ENCODE measurements around the gene SPAG8. TPM values are rescaled to one million over a fixed set of nuclear protein-coding genes. Genes with fewer than 3 reads are reported as not detected.

The SPAG8 gene
- total and polyA plus RNA-seq, 11 donors, result 0.58 to 4.2 (median 2.5) TPM

- Histone ChIP-seq H3K4me1 (peaks cover 0 to 15% (median 5%) of the 10 kb centered on the region in 12 donors), H3K27ac (no peak overlapping the region), H3K4me3 (no peak overlapping the region), H3K9me3 (no peaks in the 10 kb centered on the region), H3K36me3 (peaks cover 0 to 43% (median 34%) of the 10 kb centered on the region in 9 donors), H3K27me3 (no peaks in the 10 kb centered on the region)
- TF ChIP-seq, protein P1, sequence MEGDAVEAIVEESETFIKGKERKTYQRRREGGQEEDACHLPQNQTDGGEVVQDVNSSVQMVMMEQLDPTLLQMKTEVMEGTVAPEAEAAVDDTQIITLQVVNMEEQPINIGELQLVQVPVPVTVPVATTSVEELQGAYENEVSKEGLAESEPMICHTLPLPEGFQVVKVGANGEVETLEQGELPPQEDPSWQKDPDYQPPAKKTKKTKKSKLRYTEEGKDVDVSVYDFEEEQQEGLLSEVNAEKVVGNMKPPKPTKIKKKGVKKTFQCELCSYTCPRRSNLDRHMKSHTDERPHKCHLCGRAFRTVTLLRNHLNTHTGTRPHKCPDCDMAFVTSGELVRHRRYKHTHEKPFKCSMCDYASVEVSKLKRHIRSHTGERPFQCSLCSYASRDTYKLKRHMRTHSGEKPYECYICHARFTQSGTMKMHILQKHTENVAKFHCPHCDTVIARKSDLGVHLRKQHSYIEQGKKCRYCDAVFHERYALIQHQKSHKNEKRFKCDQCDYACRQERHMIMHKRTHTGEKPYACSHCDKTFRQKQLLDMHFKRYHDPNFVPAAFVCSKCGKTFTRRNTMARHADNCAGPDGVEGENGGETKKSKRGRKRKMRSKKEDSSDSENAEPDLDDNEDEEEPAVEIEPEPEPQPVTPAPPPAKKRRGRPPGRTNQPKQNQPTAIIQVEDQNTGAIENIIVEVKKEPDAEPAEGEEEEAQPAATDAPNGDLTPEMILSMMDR (IDR thresholded peaks at IDR 0.05), result no peak
- no peak for TF ChIP-seq POLR2A (IDR thresholded peaks at IDR 0.05)
- ATAC-seq, result no peak
- no peak for DNase-seq
- intact Hi-C loops (cut with DNase I), result loop anchor here in 2 of 10 donors (10.0 kb wide), 1 partner anchor 226 kb away; no protein-coding TSS in a partner anchor
- WGBS, 4 donors, result 90 to 95% (median 91%) methylated on average over 4 of the region's 4 CpGs
These were observed 13.2 kb downstream of the SPAG8 start for GRCh38 chr9:35798658-35799374.

DNA sequence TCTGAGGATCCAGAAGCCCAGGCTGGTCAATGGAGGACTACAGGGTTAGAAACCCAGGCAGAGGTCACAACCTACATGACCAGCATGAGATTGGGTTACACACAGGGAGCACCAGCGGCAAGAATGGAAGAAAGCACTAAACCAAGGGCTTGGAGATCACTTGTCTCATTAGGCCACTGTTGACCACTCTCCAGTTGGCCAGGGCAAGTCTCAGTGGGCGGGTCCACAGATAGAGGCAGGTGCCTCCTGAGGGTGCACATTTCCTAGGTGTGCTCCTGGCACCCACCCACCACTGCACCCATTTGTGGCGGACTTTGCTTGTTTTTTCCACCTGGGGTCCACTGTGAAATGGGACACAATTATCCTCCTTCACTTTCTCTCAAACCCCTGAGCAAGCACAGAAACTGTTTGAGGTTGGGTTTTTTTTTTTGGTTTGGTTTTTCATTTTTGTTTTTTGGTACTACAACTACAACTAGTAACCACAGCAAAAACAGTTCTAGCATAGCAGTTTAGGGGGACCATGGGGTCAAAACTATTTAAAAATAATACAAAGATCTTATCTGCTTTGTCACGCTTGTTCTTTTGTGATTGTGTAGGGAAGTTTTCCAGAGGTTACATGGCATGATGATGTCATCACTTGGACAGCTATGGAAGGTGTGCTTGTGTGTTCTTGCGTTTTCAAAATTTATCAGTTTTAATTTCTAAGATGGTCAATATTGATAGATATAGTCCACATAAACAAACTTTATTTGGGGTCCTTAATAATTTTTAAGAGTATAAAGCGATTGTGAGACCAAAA lies 14.6 kb downstream of the SPAG8 start:
- no peak overlapping the region for H3K27ac ChIP-seq
- intact Hi-C loops (cut with DNase I), result loop anchor here in 2 of 10 donors (10.0 kb wide), 1 partner anchor 227 kb away; no protein-coding TSS in a partner anchor

DNA sequence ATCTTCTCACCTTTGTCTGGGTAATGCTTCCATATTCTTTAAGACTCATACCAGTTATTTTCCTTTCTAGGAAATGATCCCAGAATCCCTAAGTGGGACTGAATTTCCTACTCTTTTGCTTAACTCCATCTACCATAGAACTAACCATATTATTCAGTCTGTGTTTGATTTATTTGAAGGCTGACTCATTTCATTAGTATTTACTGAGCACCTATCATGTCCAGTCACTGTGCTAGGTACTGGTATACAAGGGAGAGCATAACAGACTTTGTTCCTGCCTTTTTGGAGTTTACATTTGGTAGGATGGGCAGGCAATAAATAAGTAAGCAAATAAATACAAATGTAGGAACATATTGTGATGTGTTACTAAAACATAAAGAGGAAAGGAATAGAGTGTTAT lies 16.4 kb downstream of the SPAG8 start:
- H3K27me3 ChIP-seq, result peaks cover 0 to 4% (median 0%) of the 10 kb centered on the region in 9 donors
- peaks cover 0 to 15% (median 8%) of the 10 kb centered on the region in 9 donors for H3K36me3 ChIP-seq
- H3K27ac ChIP-seq, result no peak overlapping the region
- intact Hi-C loops (cut with DNase I), result loop anchor here in 2 of 10 donors (10.0 kb wide), 1 partner anchor 229 kb away; no protein-coding TSS in a partner anchor
- H3K9me3 ChIP-seq, result no peaks in the 10 kb centered on the region
- no peak overlapping the region for H3K4me3 ChIP-seq
- H3K4me1 ChIP-seq, result peaks cover 0 to 39% (median 26%) of the 10 kb centered on the region in 12 donors
- DNase-seq (no peak), ATAC-seq (no peak)
- TF ChIP-seq, protein P1 (IDR thresholded peaks at IDR 0.05), result no peak

More for the DNA sequence above, 14.6 kb downstream of the SPAG8 start:
- no peaks in the 10 kb centered on the region for H3K9me3 ChIP-seq
- DNase-seq, result no peak
- TF ChIP-seq, protein P1 (IDR thresholded peaks at IDR 0.05), result no peak
- TF ChIP-seq POLR2A (IDR thresholded peaks at IDR 0.05), result no peak
- H3K4me3 ChIP-seq, result no peak overlapping the region
- H3K27me3 ChIP-seq, result no peaks in the 10 kb centered on the region
- H3K4me1 ChIP-seq, result peaks cover 0 to 28% (median 18%) of the 10 kb centered on the region in 12 donors
- WGBS, 4 donors, result 84 to 91% (median 87%) methylated on average over 6 of the region's 6 CpGs
- peaks cover 0 to 33% (median 25%) of the 10 kb centered on the region in 9 donors for H3K36me3 ChIP-seq
- ATAC-seq, result no peak

GRCh38 chr9:35793461-35793860 lies 18.6 kb downstream of the SPAG8 start:
- Histone ChIP-seq H3K36me3 (peaks cover 0 to under 1% (median 0%) of the 10 kb centered on the region in 9 donors), H3K9me3 (no peaks in the 10 kb centered on the region), H3K27me3 (peaks cover 0 to 7% (median 0%) of the 10 kb centered on the region in 9 donors), H3K27ac (no peak overlapping the region), H3K4me1 (peaks cover 0 to 46% (median 30%) of the 10 kb centered on the region in 12 donors), H3K4me3 (peak overlapping the region in 4 of 12 donors; percentile 2 to 85 (median 51))
- TF ChIP-seq, protein P1 (IDR thresholded peaks at IDR 0.05), result no peak
- no peak for TF ChIP-seq POLR2A (IDR thresholded peaks at IDR 0.05)
- ATAC-seq, result no peak
- WGBS, 4 donors, result 42 to 77% (median 51%) methylated on average over 2 of the region's 2 CpGs
- intact Hi-C loops (cut with DNase I), result loop anchor here in 2 of 10 donors (5.0 to 10.0 kb wide), 2 partner anchors 34 to 231 kb away; partner anchors contain the start of genes FAM221B (in 1 of the 2) and TMEM8B (in 1 of the 2)
- DNase-seq, result no peak
